Panc1 (cell line): ENCODE results near the gene IL36RN. TPM values are rescaled to one million over a fixed set of nuclear protein-coding genes. Genes with fewer than 3 reads are reported as not detected.

Source experiments
- ATAC-seq: fragments of 200-7000 bp; cut with Tn5 transposase; 2 replicates; pipeline ENCODE4 v1.9.1; 2020; ENCODE audit warnings: mild to moderate bottlenecking, moderate library complexity
- BruUV-seq: library from RNA; stranded (reverse); fragments of 400-500 nt; replicated peaks from 2 replicates; lab custom pipeline; 2021; lab: Mats Ljungman, UMichigan
- CTCF ChIA-PET: fragments of 300-600 bp; sonication (Branson Sonifier 250); formaldehyde crosslinking; loops from one replicate; lab custom pipeline; 2022; ENCODE audit warnings: antibody characterized with exemption; lab: Charles Lee
- POLR2A ChIA-PET: fragments of 300-600 bp; sonication (Branson Sonifier 250); formaldehyde crosslinking; loops from one replicate; lab custom pipeline; 2022; ENCODE audit warnings: antibody characterized with exemption; lab: Charles Lee
- DNase-seq: peaks from one replicate; pipeline ENCODE4 v3.0.0-alpha.2; 2010; ENCODE audit warnings: low read depth, low spot score
- H3K27ac ChIP-seq: 2 replicates; pipeline ENCODE4 v1.5.1; 2011; ENCODE audit warnings: mild to moderate bottlenecking, low read length, inconsistent platforms
- H3K27me3 ChIP-seq: fragments of 200-500 bp; sonication (Bioruptor generic); 2 replicates; pipeline ENCODE4 v1.6.0; 2014; ENCODE audit warnings: low read length, inconsistent platforms; ENCODE audit not compliant: control insufficient read depth, insufficient read depth
- H3K36me3 ChIP-seq: fragments of 200-500 bp; sonication (Bioruptor generic); 2 replicates; pipeline ENCODE4 v1.5.1; 2014; ENCODE audit warnings: inconsistent platforms, mild to moderate bottlenecking, low read length, moderate library complexity; ENCODE audit not compliant: control insufficient read depth, insufficient read depth
- H3K4me1 ChIP-seq: 2 replicates; pipeline ENCODE4 v1.5.1; 2011; ENCODE audit warnings: inconsistent platforms, mild to moderate bottlenecking, low read length, moderate library complexity; ENCODE audit not compliant: control insufficient read depth, insufficient read depth
- H3K4me3 ChIP-seq, 2 experiments: 2 replicates each; pipeline ENCODE4 v1.5.1; 2011 to 2012; ENCODE audit warnings: low read depth in 2 of 2, low read length in 2 of 2, mild to moderate bottlenecking in 2 of 2, inconsistent platforms in 1 of 2, moderate library complexity in 1 of 2
- H3K9me3 ChIP-seq: fragments of 200-500 bp; sonication (Bioruptor generic); 2 replicates; pipeline ENCODE4 v1.5.1; 2014; ENCODE audit warnings: low read depth, mild to moderate bottlenecking, inconsistent platforms, low read length, moderate library complexity; ENCODE audit not compliant: control insufficient read depth, insufficient read depth
- CTCF ChIP-seq: fragments of 450-650 bp; IDR thresholded peaks from 2 replicates; pipeline ENCODE4 v1.5.1; 2017; ENCODE audit warnings: mild to moderate bottlenecking
- POLR2AphosphoS5 ChIP-seq: IDR thresholded peaks from 2 replicates; pipeline ENCODE4 v1.6.1; 2012; ENCODE audit warnings: mild to moderate bottlenecking, low read depth, low read length, moderate library complexity
- REST ChIP-seq, 2 experiments: IDR thresholded peaks; 2 replicates each; pipeline ENCODE4 v1.6.1; 2011 to 2012; ENCODE audit warnings: low read depth in 2 of 2, control low read depth in 1 of 2, low read length in 1 of 2, mild to moderate bottlenecking in 1 of 2, moderate library complexity in 1 of 2; ENCODE audit not compliant: insufficient read depth in 1 of 2
- SIN3A ChIP-seq: IDR thresholded peaks from 2 replicates; pipeline ENCODE4 v1.6.1; 2012; ENCODE audit warnings: low read depth, mild to moderate bottlenecking, low read length, moderate library complexity, borderline replicate concordance; ENCODE audit not compliant: insufficient read depth
- TCF7L2 ChIP-seq: IDR thresholded peaks from 2 replicates; pipeline ENCODE4 v1.6.1; 2011; ENCODE audit warnings: mild to moderate bottlenecking, low read depth, low read length, inconsistent platforms
- in situ Hi-C: cut with HindIII; loops from 2 replicates; pipeline ENCODE4 v1.10.0; 2016; ENCODE audit warnings: low sequenced_read_pairs, low pct_unique_long_range_greater_than_20kb
- intact Hi-C: fragments of 100-400 bp; cut with micrococcal nuclease; formaldehyde crosslinking; loops from one replicate; pipeline ENCODE4 v1.10.0; 2022; ENCODE audit not compliant: unreplicated experiment
- total RNA-seq: library from RNA; stranded (reverse); gene quantifications from one replicate; pipeline ENCODE4 v1.2.1, GENCODE V29; 2021; ENCODE audit not compliant: unreplicated experiment

Gene IL36RN
- total RNA-seq, 1 experiment from 2014 or later = not detected

- intact Hi-C loops = no loop called here
- ChIA-PET POLR2A (no interaction called here), CTCF (no interaction called here)
- no TSS peak for BruUV-seq
- no peaks in the 10 kb centered on the region for H3K9me3 ChIP-seq
- ATAC-seq (no peak), DNase-seq (no peak)
- no peak overlapping the region for H3K4me3 ChIP-seq
- no peaks in the 10 kb centered on the region for H3K36me3 ChIP-seq
- no peak overlapping the region for H3K27ac ChIP-seq
- in situ Hi-C loops = no loop called here
- peaks cover 15% of the 10 kb centered on the region for H3K27me3 ChIP-seq
- TF ChIP-seq SIN3A = no peak
- TF ChIP-seq REST (IDR thresholded peaks at IDR 0.05; ENCODE audit: insufficient read depth in 1 of 2, low read depth in 2 of 2, low read length in 1 of 2) = no peak
- no peak for TF ChIP-seq TCF7L2
- TF ChIP-seq CTCF = no peak
- TF ChIP-seq POLR2AphosphoS5 = no peak
- H3K4me1 ChIP-seq = no peaks in the 10 kb centered on the region
Measured at GRCh38 chr2:113021312-113021711, 37.7 kb upstream of the IL36RN start.

GRCh38 chr2:113024764-113025163 lies 34.2 kb upstream of the IL36RN start:
- H3K27ac ChIP-seq = no peak overlapping the region
- BruUV-seq = no TSS peak
- no peak overlapping the region for H3K4me3 ChIP-seq
- peaks cover 29% of the 10 kb centered on the region for H3K27me3 ChIP-seq
- TF ChIP-seq CTCF = no peak
- TF ChIP-seq REST (IDR thresholded peaks at IDR 0.05; ENCODE audit: insufficient read depth in 1 of 2, low read depth in 2 of 2, low read length in 1 of 2) = no peak
- no peak for TF ChIP-seq POLR2AphosphoS5
- no peak for TF ChIP-seq TCF7L2
- no peak for ATAC-seq
- DNase-seq = no peak
- no peaks in the 10 kb centered on the region for H3K9me3 ChIP-seq
- in situ Hi-C loops (no loop called here), intact Hi-C loops (no loop called here)
- H3K4me1 ChIP-seq = no peaks in the 10 kb centered on the region
- CTCF ChIA-PET = no interaction called here
- POLR2A ChIA-PET = no interaction called here
- no peaks in the 10 kb centered on the region for H3K36me3 ChIP-seq
